ENCODE data around the gene SYNGR1. TPM values are rescaled to one million over a fixed set of nuclear protein-coding genes. Genes with fewer than 3 reads are reported as not detected.
"Not testable (repeated sequence)": the region's sequence is repeated elsewhere in the genome, so short reads cannot be mapped to it uniquely, and the experiment has no call there.

The SYNGR1 gene
- total RNA-seq, 2 donors from 2014 or later, result 29.4 to 29.5 TPM

GRCh38 chr22:39353346-39353745 lies 3.6 kb downstream of the SYNGR1 start:
- Histone ChIP-seq H3K9me3 (no peaks in the 10 kb centered on the region), H3K4me3 (no peak overlapping the region), H3K27me3 (no peaks in the 10 kb centered on the region), H3K27ac (no peak overlapping the region), H3K36me3 (no peaks in the 10 kb centered on the region), H3K4me1 (peaks cover 0 to 21% of the 10 kb centered on the region in 2 donors)
- no peak for DNase-seq (ENCODE audit: low spot score)
- TF ChIP-seq, protein P1, sequence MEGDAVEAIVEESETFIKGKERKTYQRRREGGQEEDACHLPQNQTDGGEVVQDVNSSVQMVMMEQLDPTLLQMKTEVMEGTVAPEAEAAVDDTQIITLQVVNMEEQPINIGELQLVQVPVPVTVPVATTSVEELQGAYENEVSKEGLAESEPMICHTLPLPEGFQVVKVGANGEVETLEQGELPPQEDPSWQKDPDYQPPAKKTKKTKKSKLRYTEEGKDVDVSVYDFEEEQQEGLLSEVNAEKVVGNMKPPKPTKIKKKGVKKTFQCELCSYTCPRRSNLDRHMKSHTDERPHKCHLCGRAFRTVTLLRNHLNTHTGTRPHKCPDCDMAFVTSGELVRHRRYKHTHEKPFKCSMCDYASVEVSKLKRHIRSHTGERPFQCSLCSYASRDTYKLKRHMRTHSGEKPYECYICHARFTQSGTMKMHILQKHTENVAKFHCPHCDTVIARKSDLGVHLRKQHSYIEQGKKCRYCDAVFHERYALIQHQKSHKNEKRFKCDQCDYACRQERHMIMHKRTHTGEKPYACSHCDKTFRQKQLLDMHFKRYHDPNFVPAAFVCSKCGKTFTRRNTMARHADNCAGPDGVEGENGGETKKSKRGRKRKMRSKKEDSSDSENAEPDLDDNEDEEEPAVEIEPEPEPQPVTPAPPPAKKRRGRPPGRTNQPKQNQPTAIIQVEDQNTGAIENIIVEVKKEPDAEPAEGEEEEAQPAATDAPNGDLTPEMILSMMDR (IDR thresholded peaks at IDR 0.05), result no peak

- peaks cover 0 to 12% of the 10 kb centered on the region in 2 donors for H3K4me1 ChIP-seq
- H3K27me3 ChIP-seq, result no peaks in the 10 kb centered on the region
- TF ChIP-seq, protein P1 (IDR thresholded peaks at IDR 0.05), result no peak
- H3K9me3 ChIP-seq, result no peaks in the 10 kb centered on the region
- DNase-seq (ENCODE audit: low spot score), result no peak
- H3K27ac ChIP-seq, result no peak overlapping the region
- no peak overlapping the region for H3K4me3 ChIP-seq
- no peaks in the 10 kb centered on the region for H3K36me3 ChIP-seq
These were observed 5.3 kb downstream of the SYNGR1 start for GRCh38 chr22:39355080-39355479.

GRCh38 chr22:39355805-39356204 lies 6.0 kb downstream of the SYNGR1 start:
- not testable (repeated sequence) for H3K27me3 ChIP-seq; H3K4me3 ChIP-seq; H3K36me3 ChIP-seq; DNase-seq (ENCODE audit: low spot score); H3K27ac ChIP-seq; H3K4me1 ChIP-seq; H3K9me3 ChIP-seq

- H3K27me3 ChIP-seq, result no peaks in the 10 kb centered on the region
- no peak overlapping the region for H3K27ac ChIP-seq
- TF ChIP-seq, protein P1 (IDR thresholded peaks at IDR 0.05), result no peak
- no peaks in the 10 kb centered on the region for H3K36me3 ChIP-seq
- no peaks in the 10 kb centered on the region for H3K9me3 ChIP-seq
- H3K4me3 ChIP-seq, result no peak overlapping the region
- DNase-seq (ENCODE audit: low spot score), result no peak
- no peaks in the 10 kb centered on the region for H3K4me1 ChIP-seq
These were observed 6.7 kb downstream of the SYNGR1 start for GRCh38 chr22:39356464-39356863.

- H3K27me3 ChIP-seq; DNase-seq (ENCODE audit: low spot score); H3K27ac ChIP-seq; H3K36me3 ChIP-seq; H3K9me3 ChIP-seq; H3K4me3 ChIP-seq; H3K4me1 ChIP-seq: not testable (repeated sequence)
These were observed 7.6 kb downstream of the SYNGR1 start for GRCh38 chr22:39357110-39358108.

GRCh38 chr22:39358197-39358596 lies 8.4 kb downstream of the SYNGR1 start:
- H3K27ac ChIP-seq; H3K4me3 ChIP-seq; DNase-seq (ENCODE audit: low spot score); H3K27me3 ChIP-seq; H3K36me3 ChIP-seq; H3K9me3 ChIP-seq; H3K4me1 ChIP-seq: not testable (repeated sequence)

GRCh38 chr22:39359659-39360195 lies 9.9 kb downstream of the SYNGR1 start:
- no peak overlapping the region for H3K4me3 ChIP-seq
- TF ChIP-seq, protein P1 (IDR thresholded peaks at IDR 0.05), result no peak
- H3K36me3 ChIP-seq, result no peaks in the 10 kb centered on the region
- DNase-seq (ENCODE audit: low spot score), result no peak
- H3K9me3 ChIP-seq, result no peaks in the 10 kb centered on the region
- peaks cover 0 to 25% of the 10 kb centered on the region in 2 donors for H3K4me1 ChIP-seq
- H3K27ac ChIP-seq, result no peak overlapping the region
- H3K27me3 ChIP-seq, result no peaks in the 10 kb centered on the region

Data from right atrium auricular region (tissue), 2 donors.